Caco-2 (cell line): ENCODE results near the gene RABGAP1L. TPM values are rescaled to one million over a fixed set of nuclear protein-coding genes. Genes with fewer than 3 reads are reported as not detected.

Experiments
- BruUV-seq: library from RNA; stranded (reverse); fragments of 400-500 nt; replicated peaks from 2 replicates; lab custom pipeline; 2021; lab: Mats Ljungman, UMichigan
- CTCF ChIA-PET: fragments of 300-600 bp; sonication (Branson Sonifier 250); formaldehyde crosslinking; loops from one replicate; lab custom pipeline; 2022; ENCODE audit warnings: antibody characterized with exemption; lab: Charles Lee
- POLR2A ChIA-PET: fragments of 300-600 bp; sonication (Branson Sonifier 250); formaldehyde crosslinking; loops from one replicate; lab custom pipeline; 2022; ENCODE audit warnings: antibody characterized with exemption; lab: Charles Lee
- DNase-seq, 2 experiments: peaks; one replicate each; pipeline versions ENCODE4 v3.0.0 to v3.0.0-alpha.2; 2020 to 2022
- H3K27me3 ChIP-seq: replicated peaks from 2 replicates; pipeline ENCODE4 v1.6.0; 2011; ENCODE audit warnings: low read length; ENCODE audit not compliant: control insufficient read depth, insufficient read depth
- H3K36me3 ChIP-seq: 2 replicates; pipeline ENCODE4 v1.5.1; 2011; ENCODE audit warnings: low read length; ENCODE audit not compliant: control insufficient read depth, insufficient read depth
- H3K4me1 ChIP-seq: fragments of 250-450 bp; sonication (Bioruptor Pico); 2 replicates; pipeline ENCODE4 v1.5.1; 2020; ENCODE audit warnings: mild to moderate bottlenecking
- H3K4me3 ChIP-seq: 2 replicates; pipeline ENCODE4 v1.5.1; 2011; ENCODE audit warnings: low read depth, mild to moderate bottlenecking, control low read depth, low read length
- H3K9me3 ChIP-seq: fragments of 250-450 bp; sonication (Bioruptor Pico); 2 replicates; pipeline ENCODE4 v1.5.1; 2020; ENCODE audit warnings: mild to moderate bottlenecking, moderate library complexity
- H3K27ac Mint-ChIP-seq: one replicate; pipeline ENCODE4 v1.8.0; 2022; ENCODE audit warnings: mixed read lengths; ENCODE audit not compliant: unreplicated experiment
- H3K27me3 Mint-ChIP-seq: one replicate; pipeline ENCODE4 v1.8.0; 2022; ENCODE audit warnings: mixed read lengths; ENCODE audit not compliant: insufficient read depth, unreplicated experiment
- H3K36me3 Mint-ChIP-seq: one replicate; pipeline ENCODE4 v1.8.0; 2022; ENCODE audit warnings: mild to moderate bottlenecking, mixed read lengths; ENCODE audit not compliant: insufficient read depth, unreplicated experiment
- H3K4me1 Mint-ChIP-seq: one replicate; pipeline ENCODE4 v1.8.0; 2022; ENCODE audit warnings: low read depth, mixed read lengths; ENCODE audit not compliant: unreplicated experiment
- H3K4me3 Mint-ChIP-seq: one replicate; pipeline ENCODE4 v1.8.0; 2022; ENCODE audit warnings: mild to moderate bottlenecking, moderate library complexity, mixed read lengths; ENCODE audit not compliant: unreplicated experiment
- H3K9me3 Mint-ChIP-seq: one replicate; pipeline ENCODE4 v1.8.0; 2022; ENCODE audit warnings: mixed read lengths; ENCODE audit not compliant: unreplicated experiment
- intact Hi-C: fragments of 100-400 bp; cut with micrococcal nuclease; formaldehyde crosslinking; loops from one replicate; pipeline ENCODE4 v1.10.0; 2022; ENCODE audit not compliant: unreplicated experiment
- total RNA-seq: library from RNA; stranded (reverse); gene quantifications from 2 replicates; pipeline ENCODE4 v1.2.3, GENCODE V29; 2022
- TF ChIP-seq, protein P1 (sequence below), 2 experiments: fragments of 200-600 bp in 1 of 2; IDR thresholded peaks; 1 replicate in 1 of 2; 2 replicates in 1 of 2; pipeline versions ENCODE4 v1.5.1 to v1.8.0; 2011 to 2022; ENCODE audit warnings: antibody characterized with exemption in 1 of 2, control low read depth in 1 of 2, inconsistent platforms in 1 of 2, low read depth in 1 of 2, low read length in 1 of 2, mild to moderate bottlenecking in 1 of 2, moderate library complexity in 1 of 2; ENCODE audit not compliant: insufficient read depth in 1 of 2, severe bottlenecking in 1 of 2, unreplicated experiment in 1 of 2

Gene RABGAP1L
- total RNA-seq, 1 experiment from 2014 or later: 20.3 TPM

DNA sequence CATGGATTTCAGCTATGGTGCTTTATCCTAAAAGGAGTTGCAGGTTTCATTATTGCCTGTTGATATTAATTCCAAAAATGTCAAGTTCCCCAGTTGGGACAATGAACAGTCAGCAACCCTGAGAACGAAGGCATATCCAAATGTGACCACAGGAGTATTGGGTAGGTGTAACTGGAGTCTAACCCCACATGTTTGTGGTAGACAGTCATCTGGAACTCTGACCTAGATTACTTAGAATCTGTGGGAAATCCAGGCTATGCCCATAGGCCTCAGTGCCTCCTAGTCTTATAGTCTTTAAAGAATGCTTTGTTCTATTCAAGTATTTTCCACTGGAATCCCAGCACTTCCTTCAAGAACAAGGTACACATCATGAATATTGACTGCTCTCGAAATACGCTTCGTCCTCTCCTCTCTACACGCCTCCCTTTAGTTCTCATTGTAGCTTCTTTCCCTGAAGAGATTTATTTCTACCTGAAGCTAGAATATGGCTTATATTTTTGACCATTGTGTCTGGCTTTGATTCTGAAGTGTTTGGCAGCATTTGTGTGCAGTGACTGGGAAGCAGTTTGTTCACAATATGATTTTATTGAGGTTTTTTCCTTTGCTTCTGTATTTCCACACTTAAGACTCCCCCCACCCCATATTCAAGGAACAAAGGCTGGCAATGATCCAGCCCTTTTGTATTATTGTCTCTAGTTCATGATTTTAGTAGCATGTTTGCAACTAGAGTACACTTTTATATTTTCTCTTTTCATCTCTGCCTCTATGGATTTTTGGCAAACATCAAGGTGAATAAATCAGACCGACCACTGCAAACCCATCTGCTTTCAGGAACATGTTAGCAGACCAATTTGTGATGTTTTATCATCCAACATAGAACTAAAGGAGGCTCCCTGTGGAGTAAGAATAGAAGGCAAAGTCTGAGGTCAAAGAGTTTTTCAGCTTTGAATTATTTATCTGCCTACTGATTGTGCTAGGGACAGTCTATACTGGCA, 467.0 kb downstream of the RABGAP1L start:
- intact Hi-C loops: no loop called here
- ChIA-PET CTCF (no interaction called here), POLR2A (no interaction called here)
- Histone ChIP-seq H3K27me3 (no peaks in the 10 kb centered on the region), H3K36me3 (no peaks in the 10 kb centered on the region), H3K9me3 (no peaks in the 10 kb centered on the region), H3K4me1 (peaks cover 12% of the 10 kb centered on the region; the same call in 1 of the 2 replicates), H3K4me3 (no peak overlapping the region)
- DNase-seq: no peak
- no TSS peak for BruUV-seq
- H3K4me1 Mint-ChIP-seq: peaks cover 6% of the 10 kb centered on the region
- H3K9me3 Mint-ChIP-seq: no peaks in the 10 kb centered on the region
- no peak overlapping the region for H3K27ac Mint-ChIP-seq
- TF ChIP-seq, protein P1, sequence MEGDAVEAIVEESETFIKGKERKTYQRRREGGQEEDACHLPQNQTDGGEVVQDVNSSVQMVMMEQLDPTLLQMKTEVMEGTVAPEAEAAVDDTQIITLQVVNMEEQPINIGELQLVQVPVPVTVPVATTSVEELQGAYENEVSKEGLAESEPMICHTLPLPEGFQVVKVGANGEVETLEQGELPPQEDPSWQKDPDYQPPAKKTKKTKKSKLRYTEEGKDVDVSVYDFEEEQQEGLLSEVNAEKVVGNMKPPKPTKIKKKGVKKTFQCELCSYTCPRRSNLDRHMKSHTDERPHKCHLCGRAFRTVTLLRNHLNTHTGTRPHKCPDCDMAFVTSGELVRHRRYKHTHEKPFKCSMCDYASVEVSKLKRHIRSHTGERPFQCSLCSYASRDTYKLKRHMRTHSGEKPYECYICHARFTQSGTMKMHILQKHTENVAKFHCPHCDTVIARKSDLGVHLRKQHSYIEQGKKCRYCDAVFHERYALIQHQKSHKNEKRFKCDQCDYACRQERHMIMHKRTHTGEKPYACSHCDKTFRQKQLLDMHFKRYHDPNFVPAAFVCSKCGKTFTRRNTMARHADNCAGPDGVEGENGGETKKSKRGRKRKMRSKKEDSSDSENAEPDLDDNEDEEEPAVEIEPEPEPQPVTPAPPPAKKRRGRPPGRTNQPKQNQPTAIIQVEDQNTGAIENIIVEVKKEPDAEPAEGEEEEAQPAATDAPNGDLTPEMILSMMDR (IDR thresholded peaks at IDR 0.05; ENCODE audit: insufficient read depth in 1 of 2, low read depth in 1 of 2, low read length in 1 of 2, severe bottlenecking in 1 of 2, unreplicated experiment in 1 of 2): no peak
- H3K27me3 Mint-ChIP-seq: no peaks in the 10 kb centered on the region
- H3K4me3 Mint-ChIP-seq: no peak overlapping the region
- H3K36me3 Mint-ChIP-seq: no peaks in the 10 kb centered on the region

GRCh38 chr1:174637487-174637886, 478.2 kb downstream of the RABGAP1L start:
- TF ChIP-seq, protein P1 (IDR thresholded peaks at IDR 0.05; ENCODE audit: insufficient read depth in 1 of 2, low read depth in 1 of 2, low read length in 1 of 2, severe bottlenecking in 1 of 2, unreplicated experiment in 1 of 2): no peak
- H3K4me1 ChIP-seq: no peaks in the 10 kb centered on the region
- no peaks in the 10 kb centered on the region for H3K27me3 ChIP-seq
- intact Hi-C loops: no loop called here
- ChIA-PET POLR2A (no interaction called here), CTCF (no interaction called here)
- H3K27me3 Mint-ChIP-seq: no peaks in the 10 kb centered on the region
- no peaks in the 10 kb centered on the region for H3K36me3 Mint-ChIP-seq
- no peaks in the 10 kb centered on the region for H3K9me3 Mint-ChIP-seq
- no peak for DNase-seq
- no peak overlapping the region for H3K4me3 ChIP-seq
- H3K4me3 Mint-ChIP-seq: no peak overlapping the region
- H3K9me3 ChIP-seq: no peaks in the 10 kb centered on the region
- no peaks in the 10 kb centered on the region for H3K4me1 Mint-ChIP-seq
- BruUV-seq: no TSS peak
- no peaks in the 10 kb centered on the region for H3K36me3 ChIP-seq
- H3K27ac Mint-ChIP-seq: no peak overlapping the region

GRCh38 chr1:174639461-174639860, 480.1 kb downstream of the RABGAP1L start:
- Mint-ChIP-seq H3K36me3 (no peaks in the 10 kb centered on the region), H3K4me3 (no peak overlapping the region), H3K27me3 (no peaks in the 10 kb centered on the region), H3K9me3 (no peaks in the 10 kb centered on the region), H3K27ac (no peak overlapping the region), H3K4me1 (no peaks in the 10 kb centered on the region)
- DNase-seq: no peak
- H3K4me1 ChIP-seq: no peaks in the 10 kb centered on the region
- CTCF ChIA-PET: no interaction called here
- no TSS peak for BruUV-seq
- POLR2A ChIA-PET: no interaction called here
- no peaks in the 10 kb centered on the region for H3K36me3 ChIP-seq
- intact Hi-C loops: no loop called here
- no peaks in the 10 kb centered on the region for H3K27me3 ChIP-seq
- no peak overlapping the region for H3K4me3 ChIP-seq
- H3K9me3 ChIP-seq: no peaks in the 10 kb centered on the region
- TF ChIP-seq, protein P1 (IDR thresholded peaks at IDR 0.05; ENCODE audit: insufficient read depth in 1 of 2, low read depth in 1 of 2, low read length in 1 of 2, severe bottlenecking in 1 of 2, unreplicated experiment in 1 of 2): no peak
